Hematopoietic multipotent progenitor cell (in vitro differentiated cells): ENCODE data around the gene PRKAR1B. TPM values are rescaled to one million over a fixed set of nuclear protein-coding genes. Genes with fewer than 3 reads are reported as not detected.

Source experiments
- DNase-seq, 3 donors: peaks; one replicate each; pipeline ENCODE4 v3.0.0-alpha.2; 2011 to 2015; ENCODE audit warnings: low read depth in 2 of 3, low spot score in 2 of 3
- total RNA-seq: library from RNA; depleted of rRNA; stranded (reverse); fragments of >200 nt; gene quantifications from one replicate; pipeline ENCODE4 v1.2.3, GENCODE V29; 2012

The PRKAR1B gene
- total RNA-seq, 1 donor = 11.6 TPM

GRCh38 chr7:698515-699475 lies 28.3 kb downstream of the PRKAR1B start:
- DNase-seq = no peak

- DNase-seq = no peak
Observed at GRCh38 chr7:696812-697551, 30.1 kb downstream of the PRKAR1B start.

- DNase-seq = no peak
Observed at GRCh38 chr7:696426-696811, 30.7 kb downstream of the PRKAR1B start.

GRCh38 chr7:693280-693679 lies 33.8 kb downstream of the PRKAR1B start:
- DNase-seq = no peak

- no peak for DNase-seq
Observed at GRCh38 chr7:691361-692045, 35.6 kb downstream of the PRKAR1B start.

- no peak for DNase-seq
Observed at GRCh38 chr7:690478-691360, 36.4 kb downstream of the PRKAR1B start.

- no peak for DNase-seq
Observed at GRCh38 chr7:685540-685939, 41.5 kb downstream of the PRKAR1B start.

GRCh38 chr7:684416-684815 lies 42.7 kb downstream of the PRKAR1B start:
- DNase-seq = no peak

- no peak for DNase-seq
Observed at GRCh38 chr7:683526-684205, 43.4 kb downstream of the PRKAR1B start.

GRCh38 chr7:682810-683209 lies 44.3 kb downstream of the PRKAR1B start:
- DNase-seq = no peak

GRCh38 chr7:681551-682307 lies 45.4 kb downstream of the PRKAR1B start:
- no peak for DNase-seq

GRCh38 chr7:680411-681127 lies 46.5 kb downstream of the PRKAR1B start:
- DNase-seq = no peak

GRCh38 chr7:676972-677385 lies 50.1 kb downstream of the PRKAR1B start:
- no peak for DNase-seq

- no peak for DNase-seq
Observed at GRCh38 chr7:676246-676971, 50.7 kb downstream of the PRKAR1B start.

GRCh38 chr7:674454-675410 lies 52.3 kb downstream of the PRKAR1B start:
- no peak for DNase-seq

- DNase-seq = no peak
Observed at GRCh38 chr7:673681-674453, 53.2 kb downstream of the PRKAR1B start.
